ENCODE data around the gene ITGBL1.

- TF ChIP-seq EZH2 (IDR thresholded peaks at IDR 0.05; ENCODE audit: low read depth, unreplicated experiment): no peak
- TF ChIP-seq CTCF (conservative IDR thresholded peaks at IDR 0.05; ENCODE audit: low read depth in 2 of 2): no peak
- no peak for TF ChIP-seq EZH2phosphoT487 (IDR thresholded peaks at IDR 0.05; ENCODE audit: unreplicated experiment)
- TF ChIP-seq POLR2AphosphoS5 (IDR thresholded peaks at IDR 0.05; ENCODE audit: low read depth): no peak
- TF ChIP-seq CREB1 (CRISPR knock-in tag; IDR thresholded peaks at IDR 0.05; ENCODE audit: low read depth): no peak
- TF ChIP-seq ZNF331 (CRISPR knock-in tag; IDR thresholded peaks at IDR 0.05; ENCODE audit: low read depth): no peak
- TF ChIP-seq STAT1 (IDR thresholded peaks at IDR 0.05; ENCODE audit: unreplicated experiment): no peak
- no peak for TF ChIP-seq REST (IDR thresholded peaks at IDR 0.05; ENCODE audit: unreplicated experiment)
- TF ChIP-seq ZNF114 (CRISPR knock-in tag; IDR thresholded peaks at IDR 0.05): no peak
- no peak for TF ChIP-seq JUNB (IDR thresholded peaks at IDR 0.05; ENCODE audit: unreplicated experiment)
- no peak for TF ChIP-seq NANOG (IDR thresholded peaks at IDR 0.05; ENCODE audit: borderline replicate concordance)
- no peak for TF ChIP-seq ETS1 (IDR thresholded peaks at IDR 0.05)
Measured at GRCh38 chr13:101499406-101499805, 46.9 kb downstream of the ITGBL1 start.

All from GM23338 (cell line).